Gastroesophageal sphincter (tissue), 3 donors: ENCODE data around the gene LIMK2.
A peak's percentile ranks its signal among the peaks of the same experiment; 100 is the strongest.

ENCODE experiments used
- EP300 ChIP-seq: sonication (generic); formaldehyde crosslinking; IDR thresholded peaks from one replicate; pipeline ENCODE4 v1.6.1; 2017; ENCODE audit warnings: antibody characterized with exemption, mild to moderate bottlenecking
- POLR2A ChIP-seq, 2 donors: fragments of 450-650 bp; IDR thresholded peaks; one replicate each; pipeline ENCODE4 v1.6.1; 2017; ENCODE audit warnings: antibody characterized with exemption in 2 of 2, mild to moderate bottlenecking in 2 of 2, moderate library complexity in 1 of 2
- POLR2AphosphoS5 ChIP-seq: sonication (generic); formaldehyde crosslinking; IDR thresholded peaks from one replicate; pipeline ENCODE4 v1.6.1; 2017; ENCODE audit warnings: antibody characterized with exemption
- TF ChIP-seq, protein P1 (sequence below), 4 experiments: fragments of 200-600 bp in 2 of 4; fragments of 450-650 bp in 2 of 4; sonication (generic) in 1 of 4; IDR thresholded peaks; one replicate each; pipeline ENCODE4 v1.5.1; 2017 to 2019; ENCODE audit warnings: antibody characterized with exemption in 4 of 4, mild to moderate bottlenecking in 2 of 4, moderate library complexity in 2 of 4

DNA sequence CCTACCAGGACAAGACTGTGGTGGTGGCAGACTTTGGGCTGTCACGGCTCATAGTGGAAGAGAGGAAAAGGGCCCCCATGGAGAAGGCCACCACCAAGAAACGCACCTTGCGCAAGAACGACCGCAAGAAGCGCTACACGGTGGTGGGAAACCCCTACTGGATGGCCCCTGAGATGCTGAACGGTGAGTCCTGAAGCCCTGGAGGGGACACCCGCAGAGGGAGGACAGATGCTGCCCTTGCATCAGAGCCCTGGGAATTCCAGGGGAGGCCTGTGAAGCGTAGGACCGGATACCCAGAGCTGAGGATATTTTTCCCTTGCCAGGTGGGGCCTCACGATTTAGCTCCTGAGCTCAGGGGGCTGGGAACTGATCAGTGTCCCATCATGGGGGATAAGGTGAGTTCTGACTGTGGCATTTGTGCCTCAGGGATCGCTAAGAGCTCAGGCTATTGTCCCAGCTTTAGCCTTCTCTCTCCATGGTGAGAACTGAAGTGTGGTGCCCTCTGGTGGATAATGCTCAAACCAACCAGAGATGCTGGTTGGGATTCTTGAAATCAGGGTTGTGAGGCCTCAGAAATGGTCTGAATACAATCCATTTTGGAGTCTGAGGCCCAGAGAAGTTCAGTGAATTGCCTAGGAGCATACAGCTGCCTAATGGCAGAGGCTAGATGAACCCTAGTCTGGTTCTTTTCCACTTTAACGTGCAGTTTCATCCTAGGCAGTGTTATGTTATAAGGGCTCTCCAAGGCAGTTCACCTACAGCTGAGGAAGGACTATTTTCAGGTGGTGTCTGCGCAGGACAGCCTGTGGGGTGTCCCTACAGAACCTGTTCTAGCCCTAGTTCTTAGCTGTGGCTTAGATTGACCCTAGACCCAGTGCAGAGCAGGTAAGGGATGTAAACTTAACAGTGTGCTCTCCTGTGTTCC lies 60.7 kb downstream of the LIMK2 start:
- TF ChIP-seq POLR2AphosphoS5 = no peak
- TF ChIP-seq, protein P1, sequence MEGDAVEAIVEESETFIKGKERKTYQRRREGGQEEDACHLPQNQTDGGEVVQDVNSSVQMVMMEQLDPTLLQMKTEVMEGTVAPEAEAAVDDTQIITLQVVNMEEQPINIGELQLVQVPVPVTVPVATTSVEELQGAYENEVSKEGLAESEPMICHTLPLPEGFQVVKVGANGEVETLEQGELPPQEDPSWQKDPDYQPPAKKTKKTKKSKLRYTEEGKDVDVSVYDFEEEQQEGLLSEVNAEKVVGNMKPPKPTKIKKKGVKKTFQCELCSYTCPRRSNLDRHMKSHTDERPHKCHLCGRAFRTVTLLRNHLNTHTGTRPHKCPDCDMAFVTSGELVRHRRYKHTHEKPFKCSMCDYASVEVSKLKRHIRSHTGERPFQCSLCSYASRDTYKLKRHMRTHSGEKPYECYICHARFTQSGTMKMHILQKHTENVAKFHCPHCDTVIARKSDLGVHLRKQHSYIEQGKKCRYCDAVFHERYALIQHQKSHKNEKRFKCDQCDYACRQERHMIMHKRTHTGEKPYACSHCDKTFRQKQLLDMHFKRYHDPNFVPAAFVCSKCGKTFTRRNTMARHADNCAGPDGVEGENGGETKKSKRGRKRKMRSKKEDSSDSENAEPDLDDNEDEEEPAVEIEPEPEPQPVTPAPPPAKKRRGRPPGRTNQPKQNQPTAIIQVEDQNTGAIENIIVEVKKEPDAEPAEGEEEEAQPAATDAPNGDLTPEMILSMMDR (IDR thresholded peaks at IDR 0.05) = peak in 3 of 4 experiments; percentile 68 to 76 (median 75)
- TF ChIP-seq POLR2A (IDR thresholded peaks at IDR 0.05) = no peak
- no peak for TF ChIP-seq EP300
